Hepatocyte (in vitro differentiated cells): ENCODE data around the gene TP53.

Experiments
- EZH2 ChIP-seq: fragments of 200-600 bp; sonication (generic); IDR thresholded peaks from 2 replicates; pipeline ENCODE4 v1.6.1; 2016; ENCODE audit warnings: antibody characterized with exemption, mild to moderate bottlenecking, borderline replicate concordance
- EZH2phosphoT487 ChIP-seq: fragments of 200-600 bp; sonication (generic); IDR thresholded peaks from one replicate; pipeline ENCODE4 v1.6.1; 2018; ENCODE audit warnings: antibody characterized with exemption, mild to moderate bottlenecking, low read depth, moderate library complexity; ENCODE audit not compliant: unreplicated experiment, severe bottlenecking

GRCh38 chr17:7712111-7712771 lies 25.0 kb upstream of the TP53 start:
- no peak for TF ChIP-seq EZH2
- TF ChIP-seq EZH2phosphoT487, result no peak
